Mesenchymal stem cell (in vitro differentiated cells and primary cell): ENCODE data around the gene RYR1.
"Not testable (repeated sequence)": the region's sequence is repeated elsewhere in the genome, so short reads cannot be mapped to it uniquely, and the experiment has no call there.

Source experiments
- DNase-seq: peaks from one replicate; pipeline ENCODE4 v3.0.0-alpha.2; 2013
- H2AFZ ChIP-seq: one replicate; pipeline ENCODE4 v1.6.1; 2013; ENCODE audit warnings: low read depth, mild to moderate bottlenecking, control low read depth, inconsistent platforms, low read length, moderate library complexity
- H2AK5ac ChIP-seq: 2 replicates; pipeline ENCODE4 v1.6.1; 2013; ENCODE audit warnings: low read length, moderate library complexity, mild to moderate bottlenecking, inconsistent platforms; ENCODE audit not compliant: severe bottlenecking
- H2BK120ac ChIP-seq: one replicate; pipeline ENCODE4 v1.6.1; 2013; ENCODE audit warnings: low read depth, mild to moderate bottlenecking, inconsistent platforms, low read length, moderate library complexity
- H2BK12ac ChIP-seq, 2 experiments: one replicate each; pipeline ENCODE4 v1.6.1; 2013; ENCODE audit warnings: inconsistent platforms in 2 of 2, low read length in 2 of 2, mild to moderate bottlenecking in 2 of 2, moderate library complexity in 2 of 2, control low read depth in 1 of 2
- H2BK15ac ChIP-seq: one replicate; pipeline ENCODE4 v1.6.1; 2013; ENCODE audit warnings: mild to moderate bottlenecking, low read depth, inconsistent platforms; ENCODE audit not compliant: poor library complexity, severe bottlenecking
- H2BK5ac ChIP-seq: 2 replicates; pipeline ENCODE4 v1.6.1; 2013; ENCODE audit warnings: low read depth, mild to moderate bottlenecking, low read length, control low read depth, inconsistent platforms; ENCODE audit not compliant: poor library complexity, severe bottlenecking
- H3K14ac ChIP-seq, 2 experiments: one replicate each; pipeline ENCODE4 v1.6.1; 2013; ENCODE audit warnings: inconsistent platforms in 2 of 2, low read length in 2 of 2, control low read depth in 1 of 2, mild to moderate bottlenecking in 1 of 2, moderate library complexity in 1 of 2
- H3K18ac ChIP-seq, 2 experiments: one replicate each; pipeline ENCODE4 v1.6.1; 2013; ENCODE audit warnings: inconsistent platforms in 2 of 2, low read length in 2 of 2, control low read depth in 1 of 2, low read depth in 1 of 2, mild to moderate bottlenecking in 1 of 2
- H3K23ac ChIP-seq, 2 experiments: one replicate each; pipeline ENCODE4 v1.6.1; 2013; ENCODE audit warnings: inconsistent platforms in 2 of 2, low read length in 2 of 2, mild to moderate bottlenecking in 2 of 2, moderate library complexity in 2 of 2, control low read depth in 1 of 2
- H3K27ac ChIP-seq: 2 replicates; pipeline ENCODE4 v1.5.1; 2013; ENCODE audit warnings: mild to moderate bottlenecking, moderate library complexity, low read length, control low read depth, inconsistent platforms; ENCODE audit not compliant: poor library complexity, severe bottlenecking
- H3K27me3 ChIP-seq, 2 experiments: 2 replicates each; pipeline versions ENCODE4 v1.6.1 to v1.7.0; 2013; ENCODE audit warnings: low read length in 2 of 2, mild to moderate bottlenecking in 2 of 2, moderate library complexity in 2 of 2, control low read depth in 1 of 2, inconsistent platforms in 1 of 2; ENCODE audit not compliant: control insufficient read depth in 1 of 2, insufficient read depth in 1 of 2
- H3K36me3 ChIP-seq, 2 experiments: 2 replicates each; pipeline versions ENCODE4 v1.6.1 to v1.7.0; 2013; ENCODE audit warnings: low read length in 2 of 2, control low read depth in 1 of 2, inconsistent platforms in 1 of 2, low read depth in 1 of 2, mild to moderate bottlenecking in 1 of 2; ENCODE audit not compliant: insufficient read depth in 2 of 2, control insufficient read depth in 1 of 2
- H3K4ac ChIP-seq, 2 experiments: one replicate each; pipeline ENCODE4 v1.6.1; 2013; ENCODE audit warnings: inconsistent platforms in 2 of 2, low read length in 2 of 2, mild to moderate bottlenecking in 2 of 2, moderate library complexity in 2 of 2, control low read depth in 1 of 2, low read depth in 1 of 2
- H3K4me1 ChIP-seq: 2 replicates; pipeline ENCODE4 v1.6.1; 2013; ENCODE audit warnings: low read depth, low read length, control low read depth; ENCODE audit not compliant: control insufficient read depth, insufficient read depth
- H3K4me2 ChIP-seq: 2 replicates; pipeline ENCODE4 v1.6.1; 2013; ENCODE audit warnings: low read length, mild to moderate bottlenecking, inconsistent platforms; ENCODE audit not compliant: poor library complexity, severe bottlenecking
- H3K4me3 ChIP-seq, 2 experiments: 2 replicates each; pipeline versions ENCODE4 v1.5.1 to v1.7.0; 2013; ENCODE audit warnings: low read length in 2 of 2, mild to moderate bottlenecking in 2 of 2, control low read depth in 1 of 2, low read depth in 1 of 2; ENCODE audit not compliant: insufficient read depth in 1 of 2
- H3K79me1 ChIP-seq: replicated peaks from 2 replicates; pipeline ENCODE4 v1.6.1; 2013; ENCODE audit warnings: mild to moderate bottlenecking, control low read depth, low read length, inconsistent platforms; ENCODE audit not compliant: poor library complexity, severe bottlenecking
- H3K9ac ChIP-seq: 2 replicates; pipeline ENCODE4 v1.7.0; 2013; ENCODE audit warnings: mild to moderate bottlenecking, low read length, moderate library complexity
- H3K9me3 ChIP-seq: 2 replicates; pipeline ENCODE4 v1.7.0; 2013; ENCODE audit warnings: mild to moderate bottlenecking, low read length; ENCODE audit not compliant: control insufficient read depth
- H4K8ac ChIP-seq: one replicate; pipeline ENCODE4 v1.6.1; 2013; ENCODE audit warnings: inconsistent platforms, mild to moderate bottlenecking, low read length, moderate library complexity
- H4K91ac ChIP-seq: one replicate; pipeline ENCODE4 v1.6.1; 2013; ENCODE audit warnings: mild to moderate bottlenecking, low read length, inconsistent platforms
- WGBS: methylation state at CpG from one replicate; pipeline ENCODE4 v1.1.7; 2013; ENCODE audit warnings: mixed read lengths; 5-methylcytosine and 5-hydroxymethylcytosine counted together

The RYR1 gene

DNA sequence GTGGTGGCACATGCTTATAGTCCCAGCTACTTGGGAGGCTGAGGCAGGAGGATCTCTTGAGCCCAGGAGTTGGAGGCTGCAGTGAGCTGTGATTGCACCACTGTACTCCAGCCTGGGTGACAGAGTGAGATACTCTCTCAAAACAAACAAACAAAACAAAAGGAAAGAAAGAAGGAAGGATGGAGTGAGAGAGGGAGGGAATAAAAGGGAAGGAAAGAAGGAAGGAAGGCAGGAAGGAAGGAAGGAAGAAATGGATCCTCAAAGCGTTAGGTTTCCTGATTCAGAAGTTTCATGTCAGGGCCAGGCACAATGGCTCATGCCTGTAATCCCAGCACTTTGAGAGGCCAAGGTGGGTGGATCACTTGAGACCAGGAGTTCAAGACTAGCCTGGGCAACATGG is 84.5 kb downstream of the RYR1 start:
- H2BK12ac ChIP-seq, result not testable (repeated sequence)
- 88% methylated on average over 1 of the region's 1 CpG for WGBS

DNA sequence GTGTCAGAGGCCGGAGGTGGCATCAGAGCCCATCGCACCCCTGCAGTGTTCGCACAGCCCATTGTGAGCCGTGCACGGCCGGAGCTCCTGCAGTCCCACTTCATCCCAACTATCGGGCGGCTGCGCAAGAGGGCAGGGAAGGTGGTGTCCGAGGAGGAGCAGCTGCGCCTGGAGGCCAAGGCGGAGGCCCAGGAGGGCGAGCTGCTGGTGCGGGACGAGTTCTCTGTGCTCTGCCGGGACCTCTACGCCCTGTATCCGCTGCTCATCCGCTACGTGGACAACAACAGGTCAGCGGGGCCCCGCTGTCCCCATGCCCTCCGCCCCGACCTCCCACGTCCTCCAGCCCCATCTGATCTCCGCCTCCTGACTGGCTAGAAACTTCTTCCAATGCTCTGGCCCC is 85.7 kb downstream of the RYR1 start:
- no peak overlapping the region for H2BK15ac ChIP-seq
- 86% methylated on average over 26 of the region's 26 CpGs for WGBS

More for the DNA sequence above, 84.5 kb downstream of the RYR1 start:
- H3K4me2 ChIP-seq, H4K91ac ChIP-seq, H2BK5ac ChIP-seq, H3K23ac ChIP-seq, H3K36me3 ChIP-seq, H3K9me3 ChIP-seq, H2AFZ ChIP-seq, H3K14ac ChIP-seq, H3K9ac ChIP-seq, H3K18ac ChIP-seq, H2BK120ac ChIP-seq, DNase-seq, H3K4me1 ChIP-seq, H2AK5ac ChIP-seq, H3K79me1 ChIP-seq, H3K4ac ChIP-seq, H3K4me3 ChIP-seq, H3K27ac ChIP-seq, H2BK15ac ChIP-seq, H4K8ac ChIP-seq: not testable (repeated sequence)
- H3K27me3 ChIP-seq, result peaks cover 6 to 29% of the 10 kb centered on the region in 2 experiments

DNA sequence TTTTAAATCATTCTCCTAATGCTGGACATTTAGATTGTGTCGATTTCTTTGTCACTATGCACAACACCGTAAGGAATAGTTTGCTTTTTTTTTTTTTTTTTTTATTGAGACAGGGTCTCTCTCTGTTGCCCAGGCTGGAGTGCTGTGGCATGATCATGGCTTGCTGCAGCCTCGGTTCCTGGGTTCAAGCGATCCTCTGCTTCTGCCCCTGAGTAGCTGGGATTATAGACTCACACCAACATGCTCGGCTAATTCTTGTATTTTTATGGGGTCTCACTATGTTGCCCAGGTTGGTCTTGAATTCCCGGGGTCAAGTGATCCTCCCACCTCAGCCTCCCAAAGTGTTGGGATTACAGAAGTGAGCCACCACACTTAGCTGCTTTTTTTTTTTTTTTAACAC is 86.5 kb downstream of the RYR1 start:
- Histone ChIP-seq H4K91ac (no peak overlapping the region), H3K4me3 (no peak overlapping the region), H3K18ac (no peak overlapping the region), H3K4me2 (no peak overlapping the region), H3K36me3 (no peaks in the 10 kb centered on the region), H3K79me1 (no peaks in the 10 kb centered on the region), H3K9ac (no peak overlapping the region), H3K4ac (no peak overlapping the region), H3K27me3 (peaks cover 9 to 38% of the 10 kb centered on the region in 2 experiments), H2BK5ac (no peak overlapping the region), H3K4me1 (peaks cover 2% of the 10 kb centered on the region), H2AFZ (no peak overlapping the region), H2BK15ac (no peak overlapping the region), H3K14ac (no peak overlapping the region), H3K23ac (no peak overlapping the region), H2AK5ac (no peak overlapping the region), H2BK12ac (no peak overlapping the region), H3K27ac (no peak overlapping the region), H2BK120ac (no peak overlapping the region), H4K8ac (no peak overlapping the region), H3K9me3 (no peaks in the 10 kb centered on the region)
- WGBS, result 90% methylated on average over 6 of the region's 6 CpGs
- DNase-seq, result no peak

More for the DNA sequence above, 85.7 kb downstream of the RYR1 start:
- no peak overlapping the region for H2AFZ ChIP-seq
- no peak overlapping the region for H2BK120ac ChIP-seq
- H3K36me3 ChIP-seq, result no peaks in the 10 kb centered on the region
- H2BK12ac ChIP-seq, result no peak overlapping the region
- H3K4me3 ChIP-seq, result no peak overlapping the region
- no peak overlapping the region for H3K23ac ChIP-seq
- H3K27me3 ChIP-seq, result peaks cover 6 to 36% of the 10 kb centered on the region in 2 experiments
- H2BK5ac ChIP-seq, result no peak overlapping the region
- no peak overlapping the region for H4K91ac ChIP-seq
- no peak overlapping the region for H4K8ac ChIP-seq
- no peak overlapping the region for H3K9ac ChIP-seq
- no peak overlapping the region for H3K4ac ChIP-seq
- peaks cover 4% of the 10 kb centered on the region for H3K4me1 ChIP-seq
- H3K9me3 ChIP-seq, result no peaks in the 10 kb centered on the region
- no peak for DNase-seq
- H3K18ac ChIP-seq, result no peak overlapping the region
- H3K14ac ChIP-seq, result no peak overlapping the region
- H2AK5ac ChIP-seq, result no peak overlapping the region
- no peaks in the 10 kb centered on the region for H3K79me1 ChIP-seq
- H3K27ac ChIP-seq, result no peak overlapping the region
- H3K4me2 ChIP-seq, result no peak overlapping the region

DNA sequence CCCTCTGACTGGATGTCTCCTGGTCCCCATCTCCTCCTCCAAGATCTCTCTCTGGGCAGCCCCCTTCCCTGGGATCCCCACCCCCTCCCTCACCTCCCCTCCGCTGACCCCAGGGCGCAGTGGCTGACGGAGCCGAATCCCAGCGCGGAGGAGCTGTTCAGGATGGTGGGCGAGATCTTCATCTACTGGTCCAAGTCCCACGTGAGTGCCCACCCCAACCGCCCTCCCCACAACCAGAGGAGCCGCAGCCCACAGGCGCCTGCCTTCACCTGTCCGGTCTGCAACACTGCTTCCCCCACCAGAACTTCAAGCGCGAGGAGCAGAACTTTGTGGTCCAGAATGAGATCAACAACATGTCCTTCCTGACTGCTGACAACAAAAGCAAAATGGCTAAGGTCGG is 89.4 kb downstream of the RYR1 start:
- no peak overlapping the region for H3K18ac ChIP-seq
- H2BK12ac ChIP-seq, result no peak overlapping the region
- H3K23ac ChIP-seq, result no peak overlapping the region
- H3K27me3 ChIP-seq, result peaks cover 3 to 34% of the 10 kb centered on the region in 2 experiments
- no peak overlapping the region for H3K4me3 ChIP-seq
- no peak overlapping the region for H3K27ac ChIP-seq
- H3K4me2 ChIP-seq, result no peak overlapping the region
- DNase-seq, result no peak
- H3K14ac ChIP-seq, result no peak overlapping the region
- WGBS, result 91% methylated on average over 15 of the region's 15 CpGs
- H4K91ac ChIP-seq, result no peak overlapping the region
- no peak overlapping the region for H2AK5ac ChIP-seq
- H3K9me3 ChIP-seq, result no peaks in the 10 kb centered on the region
- H3K9ac ChIP-seq, result no peak overlapping the region
- no peaks in the 10 kb centered on the region for H3K4me1 ChIP-seq
- H2BK120ac ChIP-seq, result no peak overlapping the region
- H2BK5ac ChIP-seq, result no peak overlapping the region
- no peak overlapping the region for H2BK15ac ChIP-seq
- no peak overlapping the region for H3K4ac ChIP-seq
- H3K79me1 ChIP-seq, result no peaks in the 10 kb centered on the region
- no peak overlapping the region for H2AFZ ChIP-seq
- H4K8ac ChIP-seq, result no peak overlapping the region
- no peaks in the 10 kb centered on the region for H3K36me3 ChIP-seq
